Left ventricle myocardium superior (tissue), 1 donor: ENCODE measurements around the gene NR2C2. TPM values are rescaled to one million over a fixed set of nuclear protein-coding genes. Genes with fewer than 3 reads are reported as not detected.

Experiments used
- ATAC-seq: fragments of 200-7000 bp; cut with Tn5 transposase; one replicate; pipeline ENCODE4 v1.9.1; 2020; ENCODE audit warnings: mild to moderate bottlenecking, moderate library complexity
- DNase-seq: peaks from one replicate; pipeline ENCODE4 v3.0.0-alpha.2; 2020
- intact Hi-C: fragments of 100-400 bp; cut with micrococcal nuclease; formaldehyde crosslinking; loops from one replicate; pipeline ENCODE4 v1.11.0; 2022
- total RNA-seq: library from RNA; stranded (reverse); fragmentation: NEBNext Ultra II Directional; extraction: Animal tissue kit (Norgen Biotek cat#: 25700); gene quantifications from one replicate; pipeline ENCODE4 v1.2.1, GENCODE V29; 2021
- donor health status: DM: no; HTN: yes; CAD: no; lungs with severe emphysema.

The NR2C2 gene
- total RNA-seq, 1 donor from 2014 or later = 31.8 TPM

GRCh38 chr3:14918356-14918860 lies 29.0 kb upstream of the NR2C2 start:
- no peak for ATAC-seq
- DNase-seq = no peak
- intact Hi-C loops = loop anchor here (10.0 kb wide), 1 partner anchor 134 kb away; no protein-coding TSS in a partner anchor

GRCh38 chr3:14920536-14920935 lies 26.8 kb upstream of the NR2C2 start:
- intact Hi-C loops = loop anchor here (5.0 kb wide), 1 partner anchor 243 kb away; the partner anchor contains the start of gene C3orf20
- ATAC-seq (no peak), DNase-seq (no peak)

DNA sequence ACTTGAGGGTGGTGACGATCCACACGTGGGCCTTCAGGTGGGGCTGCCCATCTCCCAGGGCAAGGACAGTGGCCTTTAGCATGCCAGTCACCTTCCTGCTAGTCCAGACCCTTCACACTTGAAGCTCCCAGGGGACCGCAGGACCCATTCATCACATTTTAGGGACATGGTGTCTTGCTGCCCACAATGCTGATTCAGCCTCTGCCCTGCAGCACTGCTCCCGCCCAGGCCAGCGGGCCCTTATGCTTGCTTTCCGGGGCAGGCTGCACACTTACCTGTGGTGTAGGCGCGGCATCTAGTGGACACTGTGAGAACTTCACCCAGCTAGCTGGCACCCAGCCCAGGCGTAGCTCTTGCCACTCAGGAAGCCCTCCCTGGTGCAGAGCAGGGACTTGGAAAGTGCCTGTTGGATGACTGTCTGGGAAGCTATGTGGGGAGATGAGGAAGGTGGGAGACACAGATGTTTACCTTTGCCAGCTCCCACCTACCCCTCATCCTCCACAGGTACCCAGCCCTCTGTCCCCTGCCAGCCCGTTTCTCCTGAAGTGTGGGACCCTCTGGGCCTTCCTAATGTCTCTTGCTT lies 26.3 kb upstream of the NR2C2 start:
- ATAC-seq = peak; percentile 94
- peak; percentile 94 for DNase-seq
- intact Hi-C loops = loop anchor here (5.0 kb wide), 1 partner anchor 244 kb away; the partner anchor contains the start of gene C3orf20

GRCh38 chr3:14921811-14922705 lies 25.3 kb upstream of the NR2C2 start:
- DNase-seq = no peak
- intact Hi-C loops = loop anchor here (5.0 kb wide), 1 partner anchor 245 kb away; the partner anchor contains the start of gene C3orf20
- no peak for ATAC-seq

GRCh38 chr3:14922863-14923262 lies 24.5 kb upstream of the NR2C2 start:
- DNase-seq (no peak), ATAC-seq (no peak)
- intact Hi-C loops = loop anchor here (5.0 kb wide), 1 partner anchor 246 kb away; the partner anchor contains the start of gene C3orf20

DNA sequence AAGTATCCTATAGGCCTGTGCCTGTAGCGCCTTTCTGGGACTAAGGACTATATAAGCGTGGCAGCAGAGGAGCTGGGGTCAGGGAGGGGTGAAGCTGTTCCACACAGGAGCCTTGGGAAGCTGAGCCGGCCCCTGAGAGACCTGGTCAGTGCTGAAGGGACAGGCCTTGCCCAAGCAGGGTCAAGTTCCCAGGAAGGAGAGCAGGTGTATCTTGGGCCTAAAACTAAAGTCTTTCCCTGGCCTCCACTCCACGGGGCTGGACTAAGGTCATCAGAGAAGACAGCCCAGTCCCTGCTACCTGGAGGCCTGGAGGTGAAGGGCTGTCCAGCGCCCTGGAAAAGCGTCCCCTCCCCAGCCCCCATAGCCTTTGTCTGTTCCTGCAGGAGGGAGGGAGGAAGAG lies 23.9 kb upstream of the NR2C2 start:
- DNase-seq (no peak), ATAC-seq (no peak)
- intact Hi-C loops = loop anchor here (5.0 kb wide), 1 partner anchor 246 kb away; the partner anchor contains the start of gene C3orf20

- DNase-seq (no peak), ATAC-seq (peak; percentile 54)
- intact Hi-C loops = no loop called here
Measured at GRCh38 chr3:14925729-14926591, 21.4 kb upstream of the NR2C2 start.

GRCh38 chr3:14926592-14926991 lies 20.8 kb upstream of the NR2C2 start:
- intact Hi-C loops = no loop called here

GRCh38 chr3:14927308-14927707 lies 20.1 kb upstream of the NR2C2 start:
- ATAC-seq (no peak), DNase-seq (no peak)
- intact Hi-C loops = no loop called here

More at GRCh38 chr3:14926592-14926991, 20.8 kb upstream of the NR2C2 start:
- no peak for ATAC-seq
- no peak for DNase-seq

DNA sequence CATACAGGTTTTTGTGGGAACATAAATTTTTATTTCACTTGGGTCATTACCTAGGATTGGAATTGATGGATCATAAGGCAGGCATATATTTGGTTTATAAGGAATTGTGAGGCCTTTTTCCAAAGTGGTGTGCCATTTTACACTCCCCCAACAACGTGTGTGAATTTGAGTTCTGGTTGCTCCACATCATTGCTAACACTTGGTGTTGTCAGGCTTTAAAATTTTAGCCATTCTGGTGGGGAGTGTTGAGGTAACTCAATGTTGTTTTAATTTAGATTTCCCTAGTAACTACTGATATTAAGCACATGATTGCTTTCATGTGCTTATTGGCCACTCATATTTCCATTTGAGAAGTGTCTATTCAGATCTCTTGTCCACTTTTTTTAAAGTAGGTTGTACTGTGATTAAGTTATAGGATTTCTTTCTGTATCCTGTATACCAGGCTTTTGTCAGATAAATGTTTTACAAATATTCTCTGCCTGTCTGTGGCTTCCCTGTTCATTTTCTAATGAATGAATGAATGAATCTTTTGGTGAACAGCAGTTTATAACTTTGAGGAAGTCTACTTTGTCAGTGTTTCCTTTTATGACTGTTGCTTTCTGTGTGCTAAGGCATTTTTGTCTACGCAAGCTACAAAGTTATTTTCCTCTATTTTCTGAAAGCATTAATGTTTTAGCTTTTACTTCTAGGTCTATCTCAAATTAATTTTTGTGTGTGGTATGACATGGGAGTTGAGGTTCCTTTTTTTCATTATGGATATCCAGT lies 17.9 kb upstream of the NR2C2 start:
- ATAC-seq (no peak), DNase-seq (no peak)
- intact Hi-C loops = no loop called here

DNA sequence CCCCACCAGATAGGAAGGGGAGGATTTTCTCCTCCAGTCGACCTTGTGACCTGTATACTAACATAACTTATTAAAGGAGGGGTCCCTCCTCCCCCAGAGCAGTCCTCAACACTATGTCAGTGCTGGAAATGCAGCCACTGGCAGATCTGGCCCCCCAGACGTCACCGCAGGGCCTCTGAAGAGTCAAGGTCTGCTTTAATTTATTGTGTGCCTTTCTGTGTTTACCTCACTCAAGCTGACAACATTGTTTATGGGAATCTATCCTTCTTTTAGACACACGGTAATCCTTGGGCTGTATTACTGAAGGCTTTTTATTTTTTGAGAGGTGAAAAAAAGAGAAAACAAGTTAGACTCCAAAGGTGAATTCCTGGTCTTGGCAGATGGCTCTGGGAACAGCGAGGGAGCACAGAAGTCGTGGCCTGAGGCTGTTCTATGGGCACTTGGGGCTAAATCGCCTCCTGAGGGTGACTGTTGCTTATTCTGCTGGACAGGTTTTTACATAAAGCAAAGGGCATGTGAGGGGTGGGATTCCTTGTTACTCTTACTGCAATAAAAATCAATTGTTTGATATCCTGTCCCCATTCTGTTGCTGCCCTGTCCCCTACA lies 13.5 kb upstream of the NR2C2 start:
- no peak for ATAC-seq
- no peak for DNase-seq
- intact Hi-C loops = no loop called here

GRCh38 chr3:14935592-14936345 lies 11.6 kb upstream of the NR2C2 start:
- ATAC-seq = no peak
- intact Hi-C loops = no loop called here
- DNase-seq = no peak

- DNase-seq (no peak), ATAC-seq (no peak)
- intact Hi-C loops = no loop called here
Measured at GRCh38 chr3:14938954-14939353, 8.4 kb upstream of the NR2C2 start.

DNA sequence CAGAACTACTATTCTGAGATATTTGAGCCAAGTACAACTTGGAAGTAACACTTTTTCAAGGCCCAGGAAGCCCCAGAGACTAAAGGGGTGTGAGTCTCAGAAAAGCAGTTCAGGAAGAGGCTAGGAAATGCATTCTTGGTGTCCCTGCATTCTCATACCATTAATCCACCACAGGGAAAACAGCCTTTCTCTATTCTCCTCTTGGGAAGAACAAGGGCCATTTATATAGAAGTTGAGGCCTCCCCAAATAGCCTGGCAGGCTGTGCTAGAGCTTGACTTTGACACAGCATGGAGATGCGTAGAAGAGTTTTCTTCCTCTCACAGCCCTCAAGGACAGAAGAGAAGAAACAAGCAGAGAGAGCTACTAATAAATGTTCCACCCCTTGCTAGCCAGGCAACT lies 5.5 kb upstream of the NR2C2 start:
- ATAC-seq (peak; percentile 9), DNase-seq (no peak)
- intact Hi-C loops = no loop called here

DNA sequence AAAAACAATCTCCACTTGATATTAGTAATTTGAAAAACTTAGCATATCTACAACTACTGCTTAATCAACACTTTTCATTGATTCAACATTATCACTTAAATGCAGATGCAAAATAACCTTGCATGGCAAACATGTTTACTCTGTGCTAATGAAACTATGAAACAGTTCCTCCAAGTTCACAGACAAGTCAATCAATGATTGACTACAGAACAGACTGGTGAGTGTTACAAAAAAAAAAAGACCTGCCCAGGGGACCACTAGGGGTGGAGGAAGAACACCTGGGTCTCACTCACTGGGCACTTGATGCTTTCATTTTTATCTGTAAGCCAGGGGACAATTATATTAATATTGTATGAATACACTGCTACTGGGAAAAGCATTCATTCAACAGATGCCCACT lies 4.3 kb upstream of the NR2C2 start:
- DNase-seq (no peak), ATAC-seq (no peak)
- intact Hi-C loops = no loop called here

- DNase-seq = no peak
- ATAC-seq = no peak
- intact Hi-C loops = no loop called here
Measured at GRCh38 chr3:14946236-14946635, 1.1 kb upstream of the NR2C2 start.

- intact Hi-C loops = no loop called here
- DNase-seq = no peak
- no peak for ATAC-seq
Measured at GRCh38 chr3:14946739-14947099, 664 bp upstream of the NR2C2 start.
